CD4-positive, alpha-beta T cell (primary cell): ENCODE results near the gene PLCL1. TPM values are rescaled to one million over a fixed set of nuclear protein-coding genes. Genes with fewer than 3 reads are reported as not detected.

Source experiments
- ATAC-seq: fragments of 200-7000 bp; cut with Tn5 transposase; one replicate; pipeline ENCODE4 v1.10.0; 2022; ENCODE audit warnings: mild to moderate bottlenecking; ENCODE audit not compliant: poor library complexity
- CTCF ChIA-PET: fragments of 350-600 bp; sonication (Branson Sonifier 250); formaldehyde crosslinking; loops from one replicate; lab custom pipeline; 2021; ENCODE audit warnings: antibody characterized with exemption, inconsistent platforms; lab: Charles Lee
- POLR2A ChIA-PET: fragments of 350-600 bp; sonication (Branson Sonifier 250); formaldehyde crosslinking; loops from one replicate; lab custom pipeline; 2021; ENCODE audit warnings: antibody characterized with exemption, inconsistent platforms; lab: Charles Lee
- DNase-seq, 14 experiments: peaks; one replicate each; pipeline ENCODE4 v3.0.0-alpha.2; 2013 to 2020; ENCODE audit warnings: mixed read lengths in 2 of 14
- H3K27ac ChIP-seq, 2 donors: one replicate each; pipeline versions ENCODE4 v1.5.1 to v1.7.0; 2013; ENCODE audit warnings: low read length in 2 of 2, low read depth in 1 of 2, mild to moderate bottlenecking in 1 of 2
- H3K27me3 ChIP-seq, 2 experiments: 1 replicate in 1 of 2; 2 replicates in 1 of 2; pipeline versions ENCODE4 v1.6.1 to v1.7.0; 2013; ENCODE audit warnings: low read length in 2 of 2, control low read depth in 1 of 2, mild to moderate bottlenecking in 1 of 2, moderate library complexity in 1 of 2; ENCODE audit not compliant: insufficient read depth in 2 of 2, control insufficient read depth in 1 of 2
- H3K36me3 ChIP-seq: one replicate; pipeline ENCODE4 v1.6.1; 2013; ENCODE audit warnings: low read length, control low read depth; ENCODE audit not compliant: insufficient read depth
- H3K4me1 ChIP-seq: one replicate; pipeline ENCODE4 v1.6.1; 2013; ENCODE audit warnings: low read length, control low read depth; ENCODE audit not compliant: insufficient read depth
- H3K4me3 ChIP-seq: one replicate; pipeline ENCODE4 v1.5.1; 2013; ENCODE audit warnings: mild to moderate bottlenecking, low read length, moderate library complexity
- H3K9me3 ChIP-seq, 2 experiments: 1 replicate in 1 of 2; 2 replicates in 1 of 2; pipeline versions ENCODE4 v1.6.1 to v1.7.0; 2013; ENCODE audit warnings: low read length in 2 of 2, mild to moderate bottlenecking in 2 of 2, control low read depth in 1 of 2, moderate library complexity in 1 of 2; ENCODE audit not compliant: control insufficient read depth in 1 of 2, insufficient read depth in 1 of 2
- H3K27ac Mint-ChIP-seq: one replicate; pipeline ENCODE4 v1.8.0; 2020; ENCODE audit warnings: mixed read lengths
- H3K27me3 Mint-ChIP-seq: one replicate; pipeline ENCODE4 v1.8.0; 2021; ENCODE audit warnings: mixed read lengths
- H3K36me3 Mint-ChIP-seq: one replicate; pipeline ENCODE4 v1.8.0; 2021; ENCODE audit warnings: low read depth, mixed read lengths
- H3K4me1 Mint-ChIP-seq: one replicate; pipeline ENCODE4 v1.8.0; 2021; ENCODE audit warnings: low read depth, mixed read lengths
- H3K4me3 Mint-ChIP-seq: one replicate; pipeline ENCODE4 v1.8.0; 2020; ENCODE audit warnings: mild to moderate bottlenecking, mixed read lengths
- H3K9me3 Mint-ChIP-seq: one replicate; pipeline ENCODE4 v1.8.0; 2020; ENCODE audit warnings: mixed read lengths
- CTCF ChIP-seq: fragments of 200-600 bp; IDR thresholded peaks from one replicate; pipeline ENCODE4 v1.8.0; 2022; ENCODE audit warnings: antibody characterized with exemption, mild to moderate bottlenecking
- intact Hi-C, 2 experiments: fragments of 100-400 bp; cut with DNase I in 1 of 2; cut with micrococcal nuclease in 1 of 2; formaldehyde crosslinking; loops; one replicate each; pipeline versions ENCODE4 v1.15.1 to v1.9.0; 2023 to 2025; cut with DNase I, micrococcal nuclease
- total RNA-seq, 174 experiments: library from RNA in 2 of 174; stranded (reverse) in 2 of 174; gene quantifications; one replicate each; pipeline ENCODE4 v1.2.3 and lab custom pipeline; 2021 to 2026

PLCL1 gene
- total RNA-seq, 2 experiments from 2014 or later, result 27.0 to 28.3 TPM

- TF ChIP-seq CTCF, result no peak
- ChIA-PET CTCF (no interaction called here), POLR2A (no interaction called here)
- Mint-ChIP-seq H3K4me3 (no peak overlapping the region), H3K36me3 (peaks cover 8% of the 10 kb centered on the region), H3K4me1 (peaks cover 39% of the 10 kb centered on the region), H3K27ac (no peak overlapping the region), H3K27me3 (no peaks in the 10 kb centered on the region), H3K9me3 (no peaks in the 10 kb centered on the region)
- no peaks in the 10 kb centered on the region for H3K4me1 ChIP-seq
- DNase-seq, result no peak
- H3K36me3 ChIP-seq, result no peaks in the 10 kb centered on the region
- ATAC-seq, result no peak
- peaks cover 0 to 3% of the 10 kb centered on the region in 2 experiments for H3K9me3 ChIP-seq
- intact Hi-C loops, result no loop called here
- H3K27me3 ChIP-seq, result no peaks in the 10 kb centered on the region
- no peak overlapping the region for H3K27ac ChIP-seq
- no peak overlapping the region for H3K4me3 ChIP-seq
These were observed 169.4 kb downstream of the PLCL1 start for GRCh38 chr2:197973772-197974171.

GRCh38 chr2:197975931-197976519, 171.6 kb downstream of the PLCL1 start:
- no peak for TF ChIP-seq CTCF
- intact Hi-C loops, result no loop called here
- DNase-seq, result no peak
- Histone ChIP-seq H3K36me3 (no peaks in the 10 kb centered on the region), H3K4me1 (no peaks in the 10 kb centered on the region), H3K9me3 (peaks cover 0 to 3% of the 10 kb centered on the region in 2 experiments), H3K27me3 (no peaks in the 10 kb centered on the region), H3K4me3 (no peak overlapping the region), H3K27ac (no peak overlapping the region)
- peaks cover 17% of the 10 kb centered on the region for H3K36me3 Mint-ChIP-seq
- peaks cover 53% of the 10 kb centered on the region for H3K4me1 Mint-ChIP-seq
- ChIA-PET POLR2A (no interaction called here), CTCF (no interaction called here)
- ATAC-seq, result no peak
- no peak overlapping the region for H3K27ac Mint-ChIP-seq
- no peaks in the 10 kb centered on the region for H3K27me3 Mint-ChIP-seq
- no peaks in the 10 kb centered on the region for H3K9me3 Mint-ChIP-seq
- H3K4me3 Mint-ChIP-seq, result no peak overlapping the region

- no peak overlapping the region for H3K4me3 Mint-ChIP-seq
- ChIA-PET POLR2A (no interaction called here), CTCF (no interaction called here)
- intact Hi-C loops, result no loop called here
- DNase-seq (no peak), ATAC-seq (no peak)
- no peaks in the 10 kb centered on the region for H3K27me3 Mint-ChIP-seq
- H3K4me3 ChIP-seq, result no peak overlapping the region
- H3K36me3 ChIP-seq, result no peaks in the 10 kb centered on the region
- peaks cover 17% of the 10 kb centered on the region for H3K36me3 Mint-ChIP-seq
- TF ChIP-seq CTCF, result no peak
- no peaks in the 10 kb centered on the region for H3K9me3 Mint-ChIP-seq
- H3K27me3 ChIP-seq, result no peaks in the 10 kb centered on the region
- H3K9me3 ChIP-seq, result peaks cover 0 to 3% of the 10 kb centered on the region in 2 experiments
- H3K27ac Mint-ChIP-seq, result no peak overlapping the region
- H3K27ac ChIP-seq, result no peak overlapping the region
- peaks cover 50% of the 10 kb centered on the region for H3K4me1 Mint-ChIP-seq
- no peaks in the 10 kb centered on the region for H3K4me1 ChIP-seq
These were observed 174.6 kb downstream of the PLCL1 start for GRCh38 chr2:197978971-197979370.
